GM21825 (cell line): Measurements from ENCODE around the gene EIF3L.

Experiments used
- ATAC-seq: cut with Tn5 transposase; IDR thresholded peaks from one replicate; pipeline ENCODE4 v1.9.1; 2021; ENCODE audit warnings: mild to moderate bottlenecking, moderate library complexity; ENCODE audit not compliant: unreplicated experiment

Gene EIF3L

DNA sequence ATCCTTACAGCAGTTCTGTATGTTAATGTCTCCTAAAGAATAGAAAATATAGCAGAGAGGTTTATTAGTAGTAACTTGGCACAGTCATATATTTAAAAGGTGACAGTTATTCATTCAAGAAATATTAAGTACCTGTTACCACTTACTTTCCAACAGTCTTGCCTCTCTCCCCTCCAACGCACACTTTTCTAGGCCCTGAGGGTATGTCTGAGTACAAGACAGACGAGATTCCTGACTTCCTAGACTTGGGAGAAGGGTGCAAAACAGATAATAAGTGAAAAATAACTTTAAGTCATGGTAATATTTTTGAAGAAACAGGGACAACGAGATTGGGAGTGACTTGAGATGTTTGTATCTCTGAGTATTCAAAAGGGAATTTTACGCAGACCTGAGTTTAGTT, 1.6 kb downstream of the EIF3L start:
- no peak for ATAC-seq

GRCh38 chr22:37852418-37852817, 3.2 kb downstream of the EIF3L start:
- ATAC-seq: no peak

DNA sequence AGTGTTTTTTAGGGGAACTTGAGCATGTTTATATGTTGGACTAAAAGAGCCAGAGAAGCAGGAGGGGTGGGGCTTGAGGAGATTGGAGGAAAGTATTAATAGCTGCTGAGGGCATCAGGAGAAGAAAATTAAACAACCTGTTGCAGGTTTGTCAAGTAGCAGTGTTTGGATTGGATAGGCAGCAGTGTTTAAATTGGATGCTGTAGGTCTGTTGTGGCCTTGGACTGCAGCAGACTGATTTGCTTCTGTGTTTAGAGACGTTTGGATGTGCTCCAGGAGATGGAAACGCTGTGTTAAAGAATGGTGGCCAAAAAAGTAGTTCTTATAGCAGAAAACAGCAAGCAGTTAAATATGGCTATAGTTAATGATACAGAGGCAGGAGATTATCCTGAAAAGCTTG, 5.7 kb downstream of the EIF3L start:
- no peak for ATAC-seq

DNA sequence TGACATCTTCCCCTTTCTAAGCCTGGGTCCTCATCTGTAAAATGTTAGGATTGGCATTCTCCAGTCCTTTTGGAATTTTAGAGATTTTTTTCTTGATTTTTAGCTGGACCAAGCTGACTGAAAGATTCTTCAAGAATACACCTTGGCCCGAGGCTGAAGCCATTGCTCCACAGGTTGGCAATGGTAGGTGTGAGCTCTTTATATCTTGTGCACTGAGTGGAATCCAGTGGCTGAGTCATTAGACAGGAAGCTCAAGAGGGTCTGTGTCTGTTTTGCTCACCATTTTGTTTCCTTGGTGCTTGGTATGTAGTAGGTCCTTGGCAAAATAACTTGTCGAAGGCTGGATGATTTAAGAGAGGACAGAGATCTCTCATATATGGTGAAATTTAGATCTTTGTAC, 6.2 kb downstream of the EIF3L start:
- no peak for ATAC-seq

GRCh38 chr22:37860796-37861421, 11.7 kb downstream of the EIF3L start:
- no peak for ATAC-seq

- ATAC-seq: no peak
Measured at GRCh38 chr22:37862570-37863325, 13.5 kb downstream of the EIF3L start.

DNA sequence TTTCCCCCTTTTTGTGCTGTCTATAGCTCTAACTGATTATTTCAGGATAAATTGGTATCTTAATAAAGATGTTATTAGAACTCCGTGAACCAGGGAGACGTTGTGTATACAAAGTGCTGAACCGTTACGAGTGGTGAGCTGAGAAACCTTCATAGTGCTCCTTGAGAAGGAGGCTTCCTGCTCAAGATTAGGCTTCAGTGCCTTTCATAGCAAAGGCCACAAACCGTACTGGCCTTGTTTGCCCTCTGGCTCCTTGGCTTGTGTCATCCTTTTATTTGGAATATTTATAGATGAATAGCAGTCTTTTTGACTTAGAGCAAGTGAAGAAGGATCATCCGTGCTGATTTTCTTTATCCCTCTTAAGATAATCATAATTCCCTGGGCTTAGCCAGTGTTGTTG, 16.3 kb downstream of the EIF3L start:
- no peak for ATAC-seq

GRCh38 chr22:37870273-37870672, 21.1 kb downstream of the EIF3L start:
- ATAC-seq: no peak

- ATAC-seq: no peak
Measured at GRCh38 chr22:37880668-37881440, 31.6 kb downstream of the EIF3L start.

- ATAC-seq: no peak
Measured at GRCh38 chr22:37884420-37884819, 35.2 kb downstream of the EIF3L start.

- ATAC-seq: no peak
Measured at GRCh38 chr22:37887584-37888378, 38.6 kb downstream of the EIF3L start.

DNA sequence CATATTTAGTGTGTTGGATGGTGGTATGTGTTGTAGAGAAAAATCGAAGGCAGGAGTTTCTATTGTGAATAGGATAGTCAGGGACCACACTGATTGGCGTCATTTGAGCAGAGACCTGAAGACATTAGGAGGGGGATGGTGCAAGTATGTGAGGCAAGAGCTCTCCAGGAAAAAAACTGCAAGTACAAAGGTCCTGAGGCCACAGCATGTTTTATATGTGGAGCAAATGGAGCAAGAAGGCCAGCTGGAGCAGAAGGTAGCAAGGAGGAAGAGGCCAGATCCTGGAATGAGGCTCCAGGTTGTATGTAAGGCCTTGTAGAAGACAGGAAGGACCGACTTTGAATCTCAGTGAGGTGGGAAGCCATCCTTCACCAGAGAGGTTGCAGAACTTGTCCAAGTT, 42.7 kb downstream of the EIF3L start:
- ATAC-seq: no peak

DNA sequence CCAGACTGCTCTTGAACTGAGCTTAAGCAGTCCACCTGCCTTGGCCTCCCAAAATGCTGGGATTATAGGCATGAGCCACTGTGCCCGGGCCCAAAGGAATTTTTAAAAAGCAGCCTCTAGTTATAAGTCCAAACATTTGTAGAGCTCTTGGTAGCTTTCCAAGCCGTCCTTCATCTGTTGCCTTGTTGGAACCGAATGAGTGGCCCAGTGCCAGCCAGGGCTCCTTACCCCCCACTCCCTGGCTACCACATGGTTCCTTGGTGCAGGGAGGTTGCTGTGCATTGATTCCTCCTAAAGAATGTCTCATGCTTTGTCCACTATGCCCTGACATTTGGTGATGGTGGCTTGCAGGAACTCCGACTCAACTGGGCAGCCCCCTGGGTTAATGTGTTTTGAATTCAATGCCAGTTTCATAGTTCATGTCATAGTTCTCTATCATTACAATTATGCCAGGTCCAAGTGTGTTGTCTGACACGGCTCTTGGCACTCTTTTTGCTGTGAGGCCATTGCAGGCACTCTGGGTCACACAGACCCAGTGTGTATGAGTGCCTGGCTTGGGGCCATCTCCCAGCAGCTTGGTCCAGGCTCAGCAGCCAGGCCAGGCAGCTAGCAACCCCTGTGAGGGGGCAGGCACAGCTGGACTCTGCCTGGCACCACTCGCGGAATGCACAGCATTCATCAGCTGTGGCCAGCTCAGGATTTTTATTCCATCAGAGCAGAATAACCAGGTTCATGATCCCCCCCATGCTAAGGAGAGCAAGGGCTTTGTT, 43.5 kb downstream of the EIF3L start:
- ATAC-seq: no peak

DNA sequence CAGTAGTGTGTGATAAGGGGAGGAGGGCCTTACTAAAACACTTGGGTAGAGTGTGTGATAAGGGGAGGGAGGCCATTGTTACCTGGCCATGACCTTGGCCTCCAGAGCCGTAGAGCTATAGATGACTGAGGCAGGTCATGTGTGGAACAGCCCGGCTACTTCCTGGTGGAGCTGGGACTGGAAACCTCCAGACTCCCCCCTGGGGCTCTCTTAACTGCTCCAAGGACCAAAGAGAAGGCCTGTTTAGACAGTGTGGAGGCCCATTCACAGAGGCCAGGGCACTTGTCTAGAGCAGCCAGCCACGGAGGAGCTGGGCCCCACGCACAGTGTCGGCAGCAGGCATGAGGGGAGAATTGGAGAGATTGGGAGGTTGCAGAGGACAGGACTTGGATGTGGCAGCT, 44.4 kb downstream of the EIF3L start:
- ATAC-seq: no peak

- ATAC-seq: no peak
Measured at GRCh38 chr22:37894939-37895670, 45.9 kb downstream of the EIF3L start.

DNA sequence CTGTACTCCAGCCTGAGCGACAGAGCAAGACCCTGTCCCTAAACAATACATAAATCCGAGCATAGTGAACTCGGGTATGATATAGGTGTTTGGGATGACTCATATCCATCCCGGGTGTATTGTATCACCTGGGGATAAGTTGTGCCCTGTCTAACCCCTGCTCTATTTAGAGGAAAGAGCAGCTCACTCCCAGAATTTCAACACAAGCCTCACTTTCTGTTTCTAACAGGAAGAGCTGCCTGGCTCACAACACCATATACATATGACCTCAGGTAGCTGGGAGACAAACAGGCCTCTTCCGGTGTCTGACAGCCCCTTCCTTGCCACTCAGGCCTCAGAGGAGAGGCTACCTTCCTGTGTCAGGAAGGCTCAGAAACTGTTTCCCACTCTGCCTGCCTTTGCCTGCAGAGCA, 47.0 kb downstream of the EIF3L start:
- ATAC-seq: peak; percentile 79

GRCh38 chr22:37896939-37897338, 47.7 kb downstream of the EIF3L start:
- no peak for ATAC-seq

- no peak for ATAC-seq
Measured at GRCh38 chr22:37897807-37898206, 48.6 kb downstream of the EIF3L start.

DNA sequence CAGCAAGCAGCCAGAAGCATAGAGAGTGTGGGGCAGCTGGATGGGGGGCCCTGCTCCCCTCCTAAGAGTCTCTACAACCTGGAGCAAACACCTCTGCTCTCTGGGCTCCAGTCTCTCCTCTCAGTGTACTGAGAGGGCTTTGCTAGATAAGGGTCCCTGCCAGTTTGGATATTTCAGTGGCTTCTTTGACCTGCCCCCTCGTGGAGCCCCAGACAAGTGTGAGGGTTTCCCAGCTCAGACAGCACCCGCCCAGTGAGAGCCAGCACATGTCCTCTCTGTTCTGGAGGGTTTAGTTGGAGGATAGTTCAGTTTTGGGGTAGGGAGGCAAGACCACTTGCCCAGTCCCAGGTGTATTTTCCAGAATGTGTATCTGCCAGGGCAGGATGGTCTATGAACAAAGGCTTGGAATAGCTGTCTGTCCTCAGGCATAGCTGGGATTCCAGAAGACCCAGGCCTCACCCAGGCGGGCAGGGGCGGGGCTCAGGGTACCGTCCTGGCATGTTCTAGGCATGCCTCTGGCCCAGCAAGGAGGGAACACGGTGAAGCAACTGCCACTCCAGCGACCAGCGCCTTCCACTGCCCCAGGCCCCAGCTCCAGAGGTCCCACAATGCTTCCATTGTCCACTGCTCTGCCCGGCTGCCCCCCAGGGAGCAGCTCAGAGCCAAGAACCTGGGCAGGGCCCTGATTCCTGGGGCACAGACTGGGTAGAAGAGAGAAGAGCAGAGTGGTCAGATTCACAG, 49.4 kb downstream of the EIF3L start:
- no peak for ATAC-seq
